ENCODE results near the gene KCNE3.

DNA sequence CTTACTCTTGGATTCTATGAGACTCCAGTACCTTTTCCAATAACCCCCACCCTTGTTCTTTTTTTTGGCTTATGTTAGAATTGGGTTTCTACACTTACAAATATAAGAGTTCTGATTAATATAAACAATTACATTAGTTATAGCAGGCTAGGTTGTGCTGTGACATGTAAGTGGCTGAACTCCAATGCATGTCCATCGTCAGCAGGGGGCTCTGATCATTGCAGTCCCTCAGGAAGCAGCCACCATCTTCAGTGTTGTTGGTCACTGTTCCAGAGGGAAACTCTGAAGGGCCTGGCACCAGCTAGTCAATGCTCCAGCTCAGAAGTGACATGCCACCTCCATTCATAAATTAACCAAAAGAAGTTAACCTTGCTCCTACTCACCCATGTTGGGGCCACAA is 20.5 kb upstream of the KCNE3 start:
- no peak for TF ChIP-seq EZH2 (IDR thresholded peaks at IDR 0.05; ENCODE audit: borderline replicate concordance, low read length)
- TF ChIP-seq, protein P1, sequence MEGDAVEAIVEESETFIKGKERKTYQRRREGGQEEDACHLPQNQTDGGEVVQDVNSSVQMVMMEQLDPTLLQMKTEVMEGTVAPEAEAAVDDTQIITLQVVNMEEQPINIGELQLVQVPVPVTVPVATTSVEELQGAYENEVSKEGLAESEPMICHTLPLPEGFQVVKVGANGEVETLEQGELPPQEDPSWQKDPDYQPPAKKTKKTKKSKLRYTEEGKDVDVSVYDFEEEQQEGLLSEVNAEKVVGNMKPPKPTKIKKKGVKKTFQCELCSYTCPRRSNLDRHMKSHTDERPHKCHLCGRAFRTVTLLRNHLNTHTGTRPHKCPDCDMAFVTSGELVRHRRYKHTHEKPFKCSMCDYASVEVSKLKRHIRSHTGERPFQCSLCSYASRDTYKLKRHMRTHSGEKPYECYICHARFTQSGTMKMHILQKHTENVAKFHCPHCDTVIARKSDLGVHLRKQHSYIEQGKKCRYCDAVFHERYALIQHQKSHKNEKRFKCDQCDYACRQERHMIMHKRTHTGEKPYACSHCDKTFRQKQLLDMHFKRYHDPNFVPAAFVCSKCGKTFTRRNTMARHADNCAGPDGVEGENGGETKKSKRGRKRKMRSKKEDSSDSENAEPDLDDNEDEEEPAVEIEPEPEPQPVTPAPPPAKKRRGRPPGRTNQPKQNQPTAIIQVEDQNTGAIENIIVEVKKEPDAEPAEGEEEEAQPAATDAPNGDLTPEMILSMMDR (conservative IDR thresholded peaks at IDR 0.05 in 1 of 2, IDR thresholded peaks at IDR 0.05 in 1 of 2; ENCODE audit: extremely low read depth in 1 of 2, insufficient read depth in 1 of 2, low read depth in 1 of 2, low read length in 2 of 2), result peak in 1 of 2 donors; percentile 18

All from mammary epithelial cell (primary cell).